GM23338 (cell line): Measurements from ENCODE around the gene AATF. TPM values are rescaled to one million over a fixed set of nuclear protein-coding genes. Genes with fewer than 3 reads are reported as not detected.

Experiments
- CREB1 ChIP-seq: fragments of 250-450 bp; sonication (Bioruptor Pico); IDR thresholded peaks from 2 replicates; pipeline ENCODE4 v1.5.0; 2020; ENCODE audit warnings: low read depth, mild to moderate bottlenecking, moderate library complexity
- EZH2 ChIP-seq: fragments of 200-600 bp; sonication (generic); IDR thresholded peaks from one replicate; pipeline ENCODE4 v1.8.0; 2017; ENCODE audit warnings: antibody characterized with exemption, mild to moderate bottlenecking, low read depth; ENCODE audit not compliant: unreplicated experiment
- JUNB ChIP-seq: IDR thresholded peaks from one replicate; pipeline ENCODE4 v1.6.1; 2016; ENCODE audit warnings: antibody characterized with exemption; ENCODE audit not compliant: unreplicated experiment
- POLR2AphosphoS5 ChIP-seq: IDR thresholded peaks from 2 replicates; pipeline ENCODE4 v1.6.1; 2016; ENCODE audit warnings: antibody characterized with exemption, low read depth
- REST ChIP-seq: IDR thresholded peaks from one replicate; pipeline ENCODE4 v1.6.1; 2018; ENCODE audit warnings: antibody characterized with exemption; ENCODE audit not compliant: unreplicated experiment
- STAT1 ChIP-seq: IDR thresholded peaks from one replicate; pipeline ENCODE4 v1.6.1; 2016; ENCODE audit warnings: antibody characterized with exemption; ENCODE audit not compliant: unreplicated experiment
- ZNF114 ChIP-seq: fragments of 250-450 bp; sonication (Bioruptor Pico); IDR thresholded peaks from 2 replicates; pipeline ENCODE4 v1.5.0; 2020; ENCODE audit warnings: mild to moderate bottlenecking, moderate library complexity
- polyA plus RNA-seq: library from polyadenylated mRNA; unstranded; fragments of >200 nt; fragmentation: Nextera tagmentation; extraction: Ambion mirVana; gene quantifications from 2 replicates; pipeline ENCODE4 v1.2.1, GENCODE V29; 2016
- total RNA-seq: library from RNA; depleted of rRNA; stranded (reverse); fragments of >200 nt; shearing (Covaris generic); gene quantifications from 2 replicates; pipeline ENCODE4 v1.2.3, GENCODE V29; 2014
- TF ChIP-seq, protein P1 (sequence below): fragments of 250-450 bp; sonication (Bioruptor Pico); IDR thresholded peaks from 2 replicates; pipeline ENCODE4 v1.5.0; 2020; ENCODE audit warnings: mild to moderate bottlenecking, moderate library complexity
- TF ChIP-seq, protein P2 (sequence below): IDR thresholded peaks from 2 replicates; pipeline ENCODE4 v1.6.1; 2016; ENCODE audit warnings: antibody characterized with exemption
- TF ChIP-seq, protein P3 (sequence below), 2 experiments: fragments of 200-600 bp in 1 of 2; sonication (generic) in 1 of 2; conservative IDR thresholded peaks; 2 replicates each; pipeline versions ENCODE4 v1.5.1 to v1.6.1; 2016 to 2017; ENCODE audit warnings: antibody characterized with exemption in 2 of 2, low read depth in 2 of 2, mild to moderate bottlenecking in 2 of 2, moderate library complexity in 1 of 2

Gene AATF
- total and polyA plus RNA-seq, 2 experiments from 2014 or later = 40.2 to 71.2 TPM

DNA sequence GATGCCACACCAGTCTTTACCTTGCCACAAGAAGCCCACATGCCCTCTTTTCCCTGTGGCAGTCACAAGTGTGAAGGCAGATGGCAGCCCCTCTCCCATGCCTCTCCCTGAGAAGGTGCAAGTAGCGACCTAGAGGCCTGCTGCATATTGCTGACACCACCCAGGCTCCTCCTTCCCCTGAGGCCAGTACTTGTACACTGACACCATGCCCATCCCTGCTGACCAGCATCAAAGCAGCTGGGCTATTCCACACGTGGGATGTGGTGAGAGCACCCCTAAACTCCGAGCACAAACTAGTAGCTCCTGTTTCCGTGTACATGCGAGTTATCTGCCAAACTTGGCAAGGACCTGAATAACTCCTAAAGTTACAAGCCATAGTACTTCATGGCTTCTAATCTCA is 149.4 kb downstream of the AATF start (continued):
- TF ChIP-seq, protein P1, sequence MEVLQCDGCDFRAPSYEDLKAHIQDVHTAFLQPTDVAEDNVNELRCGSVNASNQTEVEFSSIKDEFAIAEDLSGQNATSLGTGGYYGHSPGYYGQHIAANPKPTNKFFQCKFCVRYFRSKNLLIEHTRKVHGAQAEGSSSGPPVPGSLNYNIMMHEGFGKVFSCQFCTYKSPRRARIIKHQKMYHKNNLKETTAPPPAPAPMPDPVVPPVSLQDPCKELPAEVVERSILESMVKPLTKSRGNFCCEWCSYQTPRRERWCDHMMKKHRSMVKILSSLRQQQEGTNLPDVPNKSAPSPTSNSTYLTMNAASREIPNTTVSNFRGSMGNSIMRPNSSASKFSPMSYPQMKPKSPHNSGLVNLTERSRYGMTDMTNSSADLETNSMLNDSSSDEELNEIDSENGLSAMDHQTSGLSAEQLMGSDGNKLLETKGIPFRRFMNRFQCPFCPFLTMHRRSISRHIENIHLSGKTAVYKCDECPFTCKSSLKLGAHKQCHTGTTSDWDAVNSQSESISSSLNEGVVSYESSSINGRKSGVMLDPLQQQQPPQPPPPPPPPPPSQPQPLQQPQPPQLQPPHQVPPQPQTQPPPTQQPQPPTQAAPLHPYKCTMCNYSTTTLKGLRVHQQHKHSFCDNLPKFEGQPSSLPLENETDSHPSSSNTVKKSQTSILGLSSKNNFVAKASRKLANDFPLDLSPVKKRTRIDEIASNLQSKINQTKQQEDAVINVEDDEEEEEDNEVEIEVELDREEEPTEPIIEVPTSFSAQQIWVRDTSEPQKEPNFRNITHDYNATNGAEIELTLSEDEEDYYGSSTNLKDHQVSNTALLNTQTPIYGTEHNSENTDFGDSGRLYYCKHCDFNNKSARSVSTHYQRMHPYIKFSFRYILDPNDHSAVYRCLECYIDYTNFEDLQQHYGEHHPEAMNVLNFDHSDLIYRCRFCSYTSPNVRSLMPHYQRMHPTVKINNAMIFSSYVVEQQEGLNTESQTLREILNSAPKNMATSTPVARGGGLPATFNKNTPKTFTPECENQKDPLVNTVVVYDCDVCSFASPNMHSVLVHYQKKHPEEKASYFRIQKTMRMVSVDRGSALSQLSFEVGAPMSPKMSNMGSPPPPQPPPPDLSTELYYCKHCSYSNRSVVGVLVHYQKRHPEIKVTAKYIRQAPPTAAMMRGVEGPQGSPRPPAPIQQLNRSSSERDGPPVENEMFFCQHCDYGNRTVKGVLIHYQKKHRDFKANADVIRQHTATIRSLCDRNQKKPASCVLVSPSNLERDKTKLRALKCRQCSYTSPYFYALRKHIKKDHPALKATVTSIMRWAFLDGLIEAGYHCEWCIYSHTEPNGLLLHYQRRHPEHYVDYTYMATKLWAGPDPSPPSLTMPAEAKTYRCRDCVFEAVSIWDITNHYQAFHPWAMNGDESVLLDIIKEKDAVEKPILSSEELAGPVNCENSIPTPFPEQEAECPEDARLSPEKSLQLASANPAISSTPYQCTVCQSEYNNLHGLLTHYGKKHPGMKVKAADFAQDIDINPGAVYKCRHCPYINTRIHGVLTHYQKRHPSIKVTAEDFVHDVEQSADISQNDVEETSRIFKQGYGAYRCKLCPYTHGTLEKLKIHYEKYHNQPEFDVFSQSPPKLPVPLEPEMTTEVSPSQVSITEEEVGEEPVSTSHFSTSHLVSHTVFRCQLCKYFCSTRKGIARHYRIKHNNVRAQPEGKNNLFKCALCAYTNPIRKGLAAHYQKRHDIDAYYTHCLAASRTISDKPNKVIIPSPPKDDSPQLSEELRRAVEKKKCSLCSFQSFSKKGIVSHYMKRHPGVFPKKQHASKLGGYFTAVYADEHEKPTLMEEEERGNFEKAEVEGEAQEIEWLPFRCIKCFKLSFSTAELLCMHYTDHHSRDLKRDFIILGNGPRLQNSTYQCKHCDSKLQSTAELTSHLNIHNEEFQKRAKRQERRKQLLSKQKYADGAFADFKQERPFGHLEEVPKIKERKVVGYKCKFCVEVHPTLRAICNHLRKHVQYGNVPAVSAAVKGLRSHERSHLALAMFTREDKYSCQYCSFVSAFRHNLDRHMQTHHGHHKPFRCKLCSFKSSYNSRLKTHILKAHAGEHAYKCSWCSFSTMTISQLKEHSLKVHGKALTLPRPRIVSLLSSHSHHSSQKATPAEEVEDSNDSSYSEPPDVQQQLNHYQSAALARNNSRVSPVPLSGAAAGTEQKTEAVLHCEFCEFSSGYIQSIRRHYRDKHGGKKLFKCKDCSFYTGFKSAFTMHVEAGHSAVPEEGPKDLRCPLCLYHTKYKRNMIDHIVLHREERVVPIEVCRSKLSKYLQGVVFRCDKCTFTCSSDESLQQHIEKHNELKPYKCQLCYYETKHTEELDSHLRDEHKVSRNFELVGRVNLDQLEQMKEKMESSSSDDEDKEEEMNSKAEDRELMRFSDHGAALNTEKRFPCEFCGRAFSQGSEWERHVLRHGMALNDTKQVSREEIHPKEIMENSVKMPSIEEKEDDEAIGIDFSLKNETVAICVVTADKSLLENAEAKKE (CRISPR knock-in tag) = no peak
- TF ChIP-seq EZH2 (no peak), JUNB (no peak), ZNF114 (CRISPR knock-in tag) (no peak), CREB1 (CRISPR knock-in tag) (no peak), POLR2AphosphoS5 (no peak), STAT1 (no peak), REST (no peak)
- TF ChIP-seq, protein P2, sequence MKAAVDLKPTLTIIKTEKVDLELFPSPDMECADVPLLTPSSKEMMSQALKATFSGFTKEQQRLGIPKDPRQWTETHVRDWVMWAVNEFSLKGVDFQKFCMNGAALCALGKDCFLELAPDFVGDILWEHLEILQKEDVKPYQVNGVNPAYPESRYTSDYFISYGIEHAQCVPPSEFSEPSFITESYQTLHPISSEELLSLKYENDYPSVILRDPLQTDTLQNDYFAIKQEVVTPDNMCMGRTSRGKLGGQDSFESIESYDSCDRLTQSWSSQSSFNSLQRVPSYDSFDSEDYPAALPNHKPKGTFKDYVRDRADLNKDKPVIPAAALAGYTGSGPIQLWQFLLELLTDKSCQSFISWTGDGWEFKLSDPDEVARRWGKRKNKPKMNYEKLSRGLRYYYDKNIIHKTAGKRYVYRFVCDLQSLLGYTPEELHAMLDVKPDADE = no peak
- TF ChIP-seq, protein P3, sequence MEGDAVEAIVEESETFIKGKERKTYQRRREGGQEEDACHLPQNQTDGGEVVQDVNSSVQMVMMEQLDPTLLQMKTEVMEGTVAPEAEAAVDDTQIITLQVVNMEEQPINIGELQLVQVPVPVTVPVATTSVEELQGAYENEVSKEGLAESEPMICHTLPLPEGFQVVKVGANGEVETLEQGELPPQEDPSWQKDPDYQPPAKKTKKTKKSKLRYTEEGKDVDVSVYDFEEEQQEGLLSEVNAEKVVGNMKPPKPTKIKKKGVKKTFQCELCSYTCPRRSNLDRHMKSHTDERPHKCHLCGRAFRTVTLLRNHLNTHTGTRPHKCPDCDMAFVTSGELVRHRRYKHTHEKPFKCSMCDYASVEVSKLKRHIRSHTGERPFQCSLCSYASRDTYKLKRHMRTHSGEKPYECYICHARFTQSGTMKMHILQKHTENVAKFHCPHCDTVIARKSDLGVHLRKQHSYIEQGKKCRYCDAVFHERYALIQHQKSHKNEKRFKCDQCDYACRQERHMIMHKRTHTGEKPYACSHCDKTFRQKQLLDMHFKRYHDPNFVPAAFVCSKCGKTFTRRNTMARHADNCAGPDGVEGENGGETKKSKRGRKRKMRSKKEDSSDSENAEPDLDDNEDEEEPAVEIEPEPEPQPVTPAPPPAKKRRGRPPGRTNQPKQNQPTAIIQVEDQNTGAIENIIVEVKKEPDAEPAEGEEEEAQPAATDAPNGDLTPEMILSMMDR (conservative IDR thresholded peaks at IDR 0.05; ENCODE audit: low read depth in 2 of 2) = no peak
